ENCODE measurements around the gene PHACTR4. TPM values are rescaled to one million over a fixed set of nuclear protein-coding genes. Genes with fewer than 3 reads are reported as not detected.
"Not testable (repeated sequence)": the region's sequence is repeated elsewhere in the genome, so short reads cannot be mapped to it uniquely, and the experiment has no call there.

Gene PHACTR4
- polyA plus RNA-seq, 1 donor: 38.0 TPM

DNA sequence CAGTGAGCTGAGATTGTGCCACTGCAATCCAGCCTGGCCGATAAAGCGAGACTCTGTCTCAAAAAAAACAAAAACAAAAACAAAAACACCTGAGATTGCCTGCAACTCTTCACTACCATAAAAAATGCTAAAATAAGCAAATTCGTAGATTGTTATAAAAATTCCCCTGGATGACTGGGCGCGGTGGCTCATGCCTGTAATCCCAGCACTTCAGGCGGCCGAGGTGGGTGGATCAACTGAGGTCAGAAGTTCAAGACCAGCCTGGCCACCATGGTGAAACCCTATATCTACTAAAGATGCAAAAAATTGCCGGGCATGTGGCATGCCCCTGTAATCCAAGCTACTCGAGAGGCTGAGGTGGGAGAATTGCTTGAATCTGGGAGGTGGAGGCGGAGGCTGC, 30.0 kb upstream of the PHACTR4 start:
- Histone ChIP-seq H3K36me3 (ENCODE audit: control insufficient read depth, insufficient read depth, low read length) (peaks cover 10% of the 10 kb centered on the region), H3K27me3 (ENCODE audit: control insufficient read depth, insufficient read depth, low read length) (no peaks in the 10 kb centered on the region), H3K4me1 (ENCODE audit: control insufficient read depth, insufficient read depth, low read length) (no peaks in the 10 kb centered on the region), H3K27ac (ENCODE audit: low read length) (no peak overlapping the region), H3K9me3 (ENCODE audit: control insufficient read depth, low read depth, low read length) (no peaks in the 10 kb centered on the region), H3K4me3 (ENCODE audit: low read length) (no peak overlapping the region)
- WGBS (ENCODE audit: insufficient coverage, low lambda C conversion rate): no CpG with 5 or more reads among the region's 10 CpGs
- DNase-seq: no peak

DNA sequence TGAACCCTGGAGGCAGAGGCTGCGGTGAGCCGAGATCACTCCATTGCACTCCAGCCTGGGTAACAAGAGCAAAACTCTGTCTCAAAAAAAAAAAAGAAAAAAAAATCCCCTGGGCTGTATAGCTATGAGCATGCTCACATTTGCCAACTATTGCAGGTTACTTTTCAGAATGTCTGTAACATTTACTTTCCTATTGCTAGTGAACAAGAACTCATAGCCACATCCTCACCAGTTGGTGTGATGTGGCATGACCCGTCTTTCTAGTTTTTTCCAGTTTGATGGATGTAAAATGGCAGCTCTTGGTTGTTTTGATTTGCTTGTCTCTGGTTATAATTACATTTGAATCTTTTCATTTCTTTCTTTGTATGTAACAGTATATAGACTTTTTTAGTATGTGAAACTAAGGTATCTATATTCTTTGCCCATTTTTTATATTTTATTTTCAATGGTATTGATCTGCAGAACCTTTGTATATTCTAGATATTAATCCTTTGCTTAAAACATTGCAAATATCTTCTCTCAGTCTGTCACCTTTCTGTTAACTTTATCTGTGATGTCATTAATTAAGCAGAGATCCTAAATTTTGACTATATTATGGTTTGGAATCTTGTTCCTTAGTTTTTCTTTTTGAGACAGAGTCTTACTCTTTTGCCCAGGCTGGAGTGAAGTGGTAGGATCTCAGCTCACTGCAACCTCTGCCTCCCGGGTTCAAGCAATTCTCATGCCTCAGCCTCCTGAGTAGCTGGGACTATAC, 29.1 kb upstream of the PHACTR4 start:
- H3K27ac ChIP-seq (ENCODE audit: low read length): no peak overlapping the region
- no peaks in the 10 kb centered on the region for H3K9me3 ChIP-seq (ENCODE audit: control insufficient read depth, low read depth, low read length)
- 100% methylated on average over 1 of the region's 4 CpGs for WGBS (ENCODE audit: insufficient coverage, low lambda C conversion rate)
- no peak for DNase-seq
- H3K27me3 ChIP-seq (ENCODE audit: control insufficient read depth, insufficient read depth, low read length): no peaks in the 10 kb centered on the region
- no peaks in the 10 kb centered on the region for H3K4me1 ChIP-seq (ENCODE audit: control insufficient read depth, insufficient read depth, low read length)
- peaks cover 3% of the 10 kb centered on the region for H3K36me3 ChIP-seq (ENCODE audit: control insufficient read depth, insufficient read depth, low read length)
- no peak overlapping the region for H3K4me3 ChIP-seq (ENCODE audit: low read length)

DNA sequence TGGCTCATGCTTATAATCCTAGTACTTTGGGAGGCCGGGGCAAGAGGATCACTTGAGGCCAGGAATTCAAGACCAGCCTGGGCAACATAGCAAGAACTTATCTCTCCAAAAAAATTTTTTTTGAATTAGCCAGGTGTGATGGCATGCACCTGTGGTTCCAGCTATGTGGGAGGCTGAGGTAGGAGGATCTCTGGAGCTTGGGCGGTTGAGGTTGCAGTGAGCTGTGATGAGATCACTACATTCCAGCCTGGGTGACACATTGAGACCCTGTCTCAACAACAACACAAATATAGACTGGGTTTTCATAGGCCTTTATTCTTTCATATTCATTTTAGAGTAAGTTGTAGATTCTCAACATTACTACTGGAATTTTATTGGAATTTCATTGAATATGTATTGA, 27.9 kb upstream of the PHACTR4 start:
- no peak for DNase-seq
- no peaks in the 10 kb centered on the region for H3K36me3 ChIP-seq (ENCODE audit: control insufficient read depth, insufficient read depth, low read length)

DNA sequence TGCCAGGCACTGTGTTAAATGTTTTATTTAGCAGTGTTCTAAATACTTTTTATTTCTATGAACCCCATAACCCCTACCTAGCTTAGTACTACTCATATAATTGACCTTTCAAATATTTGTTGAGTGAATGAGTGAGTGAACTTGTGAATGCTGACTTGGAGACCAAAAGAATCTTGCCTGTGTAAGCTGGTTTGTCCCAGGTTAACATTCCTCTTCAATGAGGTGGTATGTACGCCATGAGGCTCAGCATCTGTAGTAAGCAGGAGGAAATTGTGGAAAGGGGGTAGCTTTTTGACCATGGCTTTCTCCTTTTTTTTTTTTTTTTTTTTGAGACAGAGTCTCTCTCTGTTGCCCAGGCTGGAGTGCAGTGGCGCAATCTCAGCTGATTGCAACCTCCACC, 26.1 kb upstream of the PHACTR4 start:
- no peak overlapping the region for H3K27ac ChIP-seq (ENCODE audit: low read length)
- no peak overlapping the region for H3K4me3 ChIP-seq (ENCODE audit: low read length)
- H3K4me1 ChIP-seq (ENCODE audit: control insufficient read depth, insufficient read depth, low read length): no peaks in the 10 kb centered on the region
- H3K36me3 ChIP-seq (ENCODE audit: control insufficient read depth, insufficient read depth, low read length): no peaks in the 10 kb centered on the region
- H3K27me3 ChIP-seq (ENCODE audit: control insufficient read depth, insufficient read depth, low read length): no peaks in the 10 kb centered on the region
- no CpG with 5 or more reads among the region's 2 CpGs for WGBS (ENCODE audit: insufficient coverage, low lambda C conversion rate)
- DNase-seq: no peak
- no peaks in the 10 kb centered on the region for H3K9me3 ChIP-seq (ENCODE audit: control insufficient read depth, low read depth, low read length)

More for the DNA sequence above, 27.9 kb upstream of the PHACTR4 start:
- no peaks in the 10 kb centered on the region for H3K4me1 ChIP-seq (ENCODE audit: control insufficient read depth, insufficient read depth, low read length)
- no CpG with 5 or more reads among the region's 2 CpGs for WGBS (ENCODE audit: insufficient coverage, low lambda C conversion rate)
- H3K4me3 ChIP-seq (ENCODE audit: low read length): no peak overlapping the region
- no peak overlapping the region for H3K27ac ChIP-seq (ENCODE audit: low read length)
- H3K27me3 ChIP-seq (ENCODE audit: control insufficient read depth, insufficient read depth, low read length): no peaks in the 10 kb centered on the region
- H3K9me3 ChIP-seq (ENCODE audit: control insufficient read depth, low read depth, low read length): no peaks in the 10 kb centered on the region

DNA sequence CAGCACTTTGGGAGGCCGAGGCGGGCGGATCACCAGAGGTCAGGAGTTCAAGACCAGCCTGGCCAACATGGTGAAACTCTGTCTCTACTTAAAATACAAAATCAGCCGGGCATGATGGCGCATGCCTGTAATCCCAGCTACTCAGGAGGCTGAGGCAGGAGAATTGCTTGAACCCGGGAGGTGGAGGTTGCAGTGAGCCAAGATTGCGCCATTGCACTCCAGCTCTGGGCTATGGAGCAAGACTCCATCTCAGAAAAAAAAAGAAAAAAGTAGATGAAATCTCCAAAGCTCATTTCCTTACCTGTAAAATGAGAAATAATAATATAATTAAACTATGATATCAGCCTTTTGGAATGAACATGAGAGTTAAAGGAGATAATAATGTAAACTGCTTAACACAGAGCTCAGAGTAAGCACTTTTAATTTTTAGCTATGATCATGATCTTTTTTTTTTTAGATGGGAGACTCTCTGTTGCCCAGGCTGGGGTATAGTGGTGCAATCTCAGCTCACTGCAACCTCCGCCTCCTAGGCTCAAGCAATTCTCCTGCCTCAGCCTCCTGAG, 16.2 kb upstream of the PHACTR4 start:
- H3K36me3 ChIP-seq (ENCODE audit: control insufficient read depth, insufficient read depth, low read length); H3K9me3 ChIP-seq (ENCODE audit: control insufficient read depth, low read depth, low read length); H3K27ac ChIP-seq (ENCODE audit: low read length); DNase-seq; H3K27me3 ChIP-seq (ENCODE audit: control insufficient read depth, insufficient read depth, low read length); H3K4me3 ChIP-seq (ENCODE audit: low read length); H3K4me1 ChIP-seq (ENCODE audit: control insufficient read depth, insufficient read depth, low read length): not testable (repeated sequence)
- no CpG with 5 or more reads among the region's 8 CpGs for WGBS (ENCODE audit: insufficient coverage, low lambda C conversion rate)

DNA sequence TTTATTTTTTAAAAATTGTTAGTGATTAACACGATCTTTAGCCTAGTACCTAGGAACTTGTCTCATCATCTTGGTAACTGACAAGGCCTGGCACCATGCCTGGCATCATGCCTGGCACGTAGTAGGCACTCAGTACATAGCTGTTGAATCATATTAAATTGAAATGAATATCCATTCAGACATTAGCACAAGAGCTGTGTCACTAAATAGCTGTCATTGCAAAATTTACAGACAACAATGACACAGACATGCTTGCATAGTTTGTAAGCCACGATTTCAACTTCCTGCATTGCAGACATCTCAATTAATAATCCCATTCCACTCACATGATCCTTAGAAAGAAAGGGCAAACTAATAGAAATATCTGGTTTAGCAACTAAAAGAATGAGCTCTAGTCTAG, 15.4 kb upstream of the PHACTR4 start:
- no peak for DNase-seq
- Histone ChIP-seq H3K27ac (ENCODE audit: low read length) (no peak overlapping the region), H3K36me3 (ENCODE audit: control insufficient read depth, insufficient read depth, low read length) (no peaks in the 10 kb centered on the region), H3K4me3 (ENCODE audit: low read length) (no peak overlapping the region), H3K27me3 (ENCODE audit: control insufficient read depth, insufficient read depth, low read length) (no peaks in the 10 kb centered on the region), H3K4me1 (ENCODE audit: control insufficient read depth, insufficient read depth, low read length) (no peaks in the 10 kb centered on the region), H3K9me3 (ENCODE audit: control insufficient read depth, low read depth, low read length) (no peaks in the 10 kb centered on the region)
- no CpG with 5 or more reads among the region's 3 CpGs for WGBS (ENCODE audit: insufficient coverage, low lambda C conversion rate)

DNA sequence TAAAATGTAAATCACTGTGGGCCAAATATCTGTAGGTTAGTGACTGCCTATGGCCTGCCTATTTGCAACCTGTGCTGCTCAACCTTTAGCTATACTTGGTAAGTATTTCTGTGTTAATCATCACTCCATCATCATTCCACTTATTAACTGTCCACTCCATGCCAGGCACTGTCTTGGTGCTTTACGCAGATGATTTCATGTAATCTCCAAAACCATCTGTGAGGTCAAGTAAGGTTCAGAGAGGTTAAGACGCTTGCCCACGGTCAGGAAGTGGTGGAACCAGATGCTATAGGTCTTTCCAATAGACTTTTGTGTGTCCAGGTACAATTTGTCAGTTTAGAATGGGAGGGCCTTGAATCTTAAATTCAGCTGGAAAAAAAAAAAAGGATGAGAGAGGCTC, 10.8 kb upstream of the PHACTR4 start:
- Histone ChIP-seq H3K36me3 (ENCODE audit: control insufficient read depth, insufficient read depth, low read length) (no peaks in the 10 kb centered on the region), H3K9me3 (ENCODE audit: control insufficient read depth, low read depth, low read length) (no peaks in the 10 kb centered on the region), H3K4me3 (ENCODE audit: low read length) (no peak overlapping the region), H3K27ac (ENCODE audit: low read length) (no peak overlapping the region), H3K4me1 (ENCODE audit: control insufficient read depth, insufficient read depth, low read length) (no peaks in the 10 kb centered on the region), H3K27me3 (ENCODE audit: control insufficient read depth, insufficient read depth, low read length) (no peaks in the 10 kb centered on the region)
- DNase-seq: no peak
- WGBS (ENCODE audit: insufficient coverage, low lambda C conversion rate): 100% methylated on average over 1 of the region's 3 CpGs

DNA sequence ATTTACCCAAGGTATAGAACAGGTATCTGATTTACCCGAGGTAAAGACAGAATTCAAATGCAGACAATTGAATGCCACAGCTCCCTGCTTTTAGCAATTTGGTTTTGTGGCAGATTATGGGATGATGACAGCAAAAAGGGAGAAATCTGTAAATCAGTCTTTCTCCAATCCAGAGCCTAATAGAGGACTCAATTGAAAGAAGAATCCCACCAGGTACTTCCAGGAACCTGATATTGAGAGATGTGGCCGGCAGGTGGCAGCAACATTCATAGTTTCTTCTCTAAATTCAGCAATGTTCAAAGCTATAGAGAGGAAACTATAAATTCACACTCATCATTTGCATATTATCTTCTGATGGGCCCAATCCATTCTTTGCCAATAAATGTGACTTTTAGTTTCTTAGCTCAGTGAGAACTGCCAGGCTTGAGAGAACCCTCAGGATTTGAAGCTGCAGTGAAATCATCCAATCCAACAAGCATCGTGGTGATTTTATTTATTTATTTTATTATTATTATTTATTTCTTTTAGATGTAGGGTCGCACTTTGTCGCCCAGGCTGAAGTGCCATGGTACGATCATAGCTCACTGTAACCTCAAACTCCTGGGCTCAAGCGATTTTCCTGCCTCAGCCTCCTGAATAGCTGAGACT, 9.8 kb upstream of the PHACTR4 start:
- Histone ChIP-seq H3K36me3 (ENCODE audit: control insufficient read depth, insufficient read depth, low read length) (no peaks in the 10 kb centered on the region), H3K4me3 (ENCODE audit: low read length) (no peak overlapping the region), H3K27me3 (ENCODE audit: control insufficient read depth, insufficient read depth, low read length) (no peaks in the 10 kb centered on the region), H3K9me3 (ENCODE audit: control insufficient read depth, low read depth, low read length) (no peaks in the 10 kb centered on the region), H3K27ac (ENCODE audit: low read length) (no peak overlapping the region), H3K4me1 (ENCODE audit: control insufficient read depth, insufficient read depth, low read length) (peaks cover under 1% of the 10 kb centered on the region)
- DNase-seq: peak; percentile 34 to 51
- WGBS (ENCODE audit: insufficient coverage, low lambda C conversion rate): 53% methylated on average over 3 of the region's 7 CpGs

DNA sequence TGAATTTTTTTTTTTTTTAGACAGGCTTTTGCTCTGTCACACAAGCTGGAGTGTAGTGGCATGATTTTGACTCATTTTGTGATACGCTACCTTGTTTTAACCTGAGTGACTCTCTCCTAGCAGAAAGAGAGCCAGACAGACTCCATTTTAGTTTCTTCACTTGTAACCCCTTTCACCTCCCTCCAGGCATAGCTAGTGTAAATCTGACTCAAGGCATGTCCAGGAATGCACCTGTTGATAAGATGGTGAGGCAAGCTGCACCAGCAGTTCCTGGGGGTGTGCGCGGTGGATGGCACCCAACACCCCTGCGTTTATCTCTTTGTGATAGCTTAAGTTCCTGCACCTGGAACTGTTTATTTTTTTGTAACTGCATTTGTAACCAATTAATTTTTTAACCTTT, 4.7 kb upstream of the PHACTR4 start:
- H3K36me3 ChIP-seq (ENCODE audit: control insufficient read depth, insufficient read depth, low read length): no peaks in the 10 kb centered on the region
- no peak overlapping the region for H3K4me3 ChIP-seq (ENCODE audit: low read length)
- no CpG with 5 or more reads among the region's 4 CpGs for WGBS (ENCODE audit: insufficient coverage, low lambda C conversion rate)
- H3K27ac ChIP-seq (ENCODE audit: low read length): no peak overlapping the region
- H3K9me3 ChIP-seq (ENCODE audit: control insufficient read depth, low read depth, low read length): no peaks in the 10 kb centered on the region
- no peaks in the 10 kb centered on the region for H3K27me3 ChIP-seq (ENCODE audit: control insufficient read depth, insufficient read depth, low read length)
- peak in 1 of 2 donors; percentile 30 for DNase-seq
- peaks cover 12% of the 10 kb centered on the region for H3K4me1 ChIP-seq (ENCODE audit: control insufficient read depth, insufficient read depth, low read length)

DNA sequence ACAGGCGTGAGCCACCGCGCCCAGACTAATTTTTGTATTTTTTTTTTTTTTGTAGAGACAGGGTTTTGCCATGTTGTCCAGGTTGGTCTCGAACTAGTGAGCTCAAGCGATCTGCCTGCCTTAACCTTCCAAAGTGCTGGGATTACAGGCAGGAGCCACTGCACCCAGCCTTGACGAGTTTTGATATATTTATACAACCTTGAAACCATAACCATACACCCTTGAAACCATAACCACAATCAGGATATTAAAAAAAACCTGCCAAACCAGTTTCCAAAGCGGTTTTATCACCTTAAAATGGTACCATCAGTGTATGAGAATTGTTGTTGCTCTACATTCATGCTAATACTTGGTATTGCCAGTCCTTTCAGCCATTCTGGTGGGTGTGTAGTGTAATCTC, 3.7 kb upstream of the PHACTR4 start:
- H3K9me3 ChIP-seq (ENCODE audit: control insufficient read depth, low read depth, low read length): no peaks in the 10 kb centered on the region
- H3K27me3 ChIP-seq (ENCODE audit: control insufficient read depth, insufficient read depth, low read length): no peaks in the 10 kb centered on the region
- no CpG with 5 or more reads among the region's 7 CpGs for WGBS (ENCODE audit: insufficient coverage, low lambda C conversion rate)
- no peak overlapping the region for H3K4me3 ChIP-seq (ENCODE audit: low read length)
- peaks cover 17% of the 10 kb centered on the region for H3K4me1 ChIP-seq (ENCODE audit: control insufficient read depth, insufficient read depth, low read length)
- no peaks in the 10 kb centered on the region for H3K36me3 ChIP-seq (ENCODE audit: control insufficient read depth, insufficient read depth, low read length)
- H3K27ac ChIP-seq (ENCODE audit: low read length): peak overlapping the region; percentile 30
- peak; percentile 38 to 84 for DNase-seq

Data from large intestine (tissue), 3 donors.